ENCODE data around the gene PLEKHA4.

PLEKHA4 gene

GRCh38 chr19:48833049-48833448, 35.4 kb downstream of the PLEKHA4 start:
- TF ChIP-seq CTCF (conservative IDR thresholded peaks at IDR 0.05; ENCODE audit: low read length), result no peak
- no peak overlapping the region for H3K4me3 ChIP-seq (ENCODE audit: low read length)
- DNase-seq (ENCODE audit: low read depth), result no peak

- H3K4me3 ChIP-seq (ENCODE audit: low read length), result no peak overlapping the region
- no peak for DNase-seq (ENCODE audit: low read depth)
- TF ChIP-seq CTCF (conservative IDR thresholded peaks at IDR 0.05; ENCODE audit: low read length), result no peak
Observed at GRCh38 chr19:48830965-48831364, 37.5 kb downstream of the PLEKHA4 start.

GRCh38 chr19:48830088-48830487, 38.3 kb downstream of the PLEKHA4 start:
- H3K4me3 ChIP-seq (ENCODE audit: low read length), result no peak overlapping the region
- no peak for DNase-seq (ENCODE audit: low read depth)
- no peak for TF ChIP-seq CTCF (conservative IDR thresholded peaks at IDR 0.05; ENCODE audit: low read length)

- TF ChIP-seq CTCF (conservative IDR thresholded peaks at IDR 0.05; ENCODE audit: low read length), result 0 out of 2 replicates have a peak, but pooled peaks have one; percentile 13
- no peak for DNase-seq (ENCODE audit: low read depth)
- H3K4me3 ChIP-seq (ENCODE audit: low read length), result no peak overlapping the region
Observed at GRCh38 chr19:48826606-48827020, 41.8 kb downstream of the PLEKHA4 start.

GRCh38 chr19:48822514-48822913, 45.9 kb downstream of the PLEKHA4 start:
- no peak for TF ChIP-seq CTCF (conservative IDR thresholded peaks at IDR 0.05; ENCODE audit: low read length)
- no peak overlapping the region for H3K4me3 ChIP-seq (ENCODE audit: low read length)
- DNase-seq (ENCODE audit: low read depth), result no peak

- no peak overlapping the region for H3K4me3 ChIP-seq (ENCODE audit: low read length)
- no peak for DNase-seq (ENCODE audit: low read depth)
- TF ChIP-seq CTCF (conservative IDR thresholded peaks at IDR 0.05; ENCODE audit: low read length), result no peak
Observed at GRCh38 chr19:48821633-48822032, 46.8 kb downstream of the PLEKHA4 start.

- no peak overlapping the region for H3K4me3 ChIP-seq (ENCODE audit: low read length)
- peak; percentile 97 for DNase-seq (ENCODE audit: low read depth)
- no peak for TF ChIP-seq CTCF (conservative IDR thresholded peaks at IDR 0.05; ENCODE audit: low read length)
Observed at GRCh38 chr19:48819366-48819816, 49.0 kb downstream of the PLEKHA4 start.

Measured in AG10803 (cell line).